Measurements from ENCODE around the gene ZNF598.
A peak's percentile ranks its signal among the peaks of the same experiment; 100 is the strongest.
"Not testable (repeated sequence)": the region's sequence is repeated elsewhere in the genome, so short reads cannot be mapped to it uniquely, and the experiment has no call there.

Gene ZNF598

GRCh38 chr16:1974157-1975070, 35.2 kb downstream of the ZNF598 start:
- DNase-seq = no peak

- DNase-seq = no peak
These were observed 36.0 kb downstream of the ZNF598 start for GRCh38 chr16:1973461-1974156.

GRCh38 chr16:1972490-1972877, 37.1 kb downstream of the ZNF598 start:
- no peak for DNase-seq

- DNase-seq = peak; percentile 97
These were observed 37.7 kb downstream of the ZNF598 start, which contains the start of gene TBL3 for GRCh38 chr16:1971796-1972489. Gene TBL3, plus strand, starts transcription at chr16:1972053. Its CDS starts 112 bp downstream, at chr16:1972165.

GRCh38 chr16:1968146-1968953, 41.3 kb downstream of the ZNF598 start:
- no peak for DNase-seq

- no peak for DNase-seq
These were observed 43.2 kb downstream of the ZNF598 start, which contains the start of gene RNF151 for GRCh38 chr16:1966460-1966859. Gene RNF151, plus strand, starts transcription at chr16:1966856. Its CDS starts 26 bp downstream, at chr16:1966882.

- DNase-seq = no peak
These were observed 44.1 kb downstream of the ZNF598 start for GRCh38 chr16:1965396-1966001.

- peak; percentile 98 for DNase-seq
These were observed 44.9 kb downstream of the ZNF598 start, which contains the start of gene RPS2 for GRCh38 chr16:1964506-1965395. Gene RPS2, minus strand, starts transcription at chr16:1964826. Its CDS starts 201 bp downstream, at chr16:1964625.

GRCh38 chr16:1963806-1964505, 45.7 kb downstream of the ZNF598 start:
- no peak for DNase-seq

GRCh38 chr16:1962161-1963153, 47.2 kb downstream of the ZNF598 start:
- not testable (repeated sequence) for DNase-seq

- DNase-seq = peak; percentile 13
These were observed 48.0 kb downstream of the ZNF598 start for GRCh38 chr16:1961651-1962067.

- DNase-seq = peak; percentile 30
These were observed 48.7 kb downstream of the ZNF598 start for GRCh38 chr16:1960665-1961630.

GRCh38 chr16:1959269-1960039, 50.2 kb downstream of the ZNF598 start, which contains the start of gene NDUFB10:
Gene NDUFB10, plus strand, starts transcription at chr16:1959538. Its CDS starts 87 bp downstream, at chr16:1959625.
- peak; percentile 88 for DNase-seq

- DNase-seq = no peak
These were observed 50.8 kb downstream of the ZNF598 start for GRCh38 chr16:1958715-1959268.

GRCh38 chr16:1958143-1958491, 51.5 kb downstream of the ZNF598 start:
- not testable (repeated sequence) for DNase-seq

All from activated effector memory CD4-positive, alpha-beta T cell treated with Interleukin-2 at 50 U/mL for 16 hours (primary cell).